GM15510 (cell line): Measurements from ENCODE around the gene DHRS4L2.
A peak's percentile ranks its signal among the peaks of the same experiment; 100 is the strongest.

Source experiments
- POLR2A ChIP-seq: IDR thresholded peaks from 3 replicates; pipeline ENCODE4 v1.6.1; 2011; ENCODE audit warnings: borderline replicate concordance; ENCODE audit not compliant: insufficient read length; ENCODE audit errors: extremely low read depth

DHRS4L2 gene

DNA sequence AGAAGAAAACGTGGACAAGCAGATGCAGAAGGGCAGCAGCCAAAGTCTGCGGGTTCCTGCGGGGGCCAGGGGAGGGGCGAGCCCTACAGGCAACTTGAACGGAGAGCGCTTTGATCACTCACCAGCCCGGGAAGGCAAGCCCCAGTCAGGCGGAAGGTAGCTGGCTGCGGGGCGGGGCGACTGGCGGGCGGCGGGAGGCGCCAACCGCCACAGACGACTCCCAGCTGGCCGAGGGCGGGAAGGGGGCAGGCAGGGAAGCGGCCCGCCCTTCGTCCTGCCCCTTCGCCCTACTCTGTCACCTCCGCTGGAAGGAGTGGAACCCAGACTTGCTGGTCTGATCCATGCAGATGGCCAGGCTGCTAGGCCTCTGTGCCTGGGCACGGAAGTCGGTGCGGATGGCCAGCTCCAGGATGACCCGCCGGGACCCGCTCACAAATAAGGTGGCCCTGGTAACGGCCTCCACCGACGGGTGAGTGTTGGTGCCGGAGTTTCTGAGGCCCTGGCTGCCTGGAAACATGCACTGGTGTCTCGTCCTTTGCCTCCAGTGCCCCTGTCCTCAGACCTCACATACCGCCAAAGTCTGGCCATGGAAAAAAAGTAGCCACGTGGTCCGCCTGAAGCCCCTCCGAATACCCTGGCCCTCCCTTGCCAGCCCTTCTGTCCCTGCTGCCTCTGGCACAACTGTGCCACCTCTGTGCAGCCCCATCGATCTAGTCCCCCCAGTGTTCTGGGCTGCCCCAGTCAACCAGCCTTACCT is at the start of gene DHRS4L2:
TSS of gene DHRS4L2 (plus strand) at position 323 of the 757 bp plus-strand sequence. CDS start at position 342, 19 bp downstream.
- peak; percentile 59 for TF ChIP-seq POLR2A

DNA sequence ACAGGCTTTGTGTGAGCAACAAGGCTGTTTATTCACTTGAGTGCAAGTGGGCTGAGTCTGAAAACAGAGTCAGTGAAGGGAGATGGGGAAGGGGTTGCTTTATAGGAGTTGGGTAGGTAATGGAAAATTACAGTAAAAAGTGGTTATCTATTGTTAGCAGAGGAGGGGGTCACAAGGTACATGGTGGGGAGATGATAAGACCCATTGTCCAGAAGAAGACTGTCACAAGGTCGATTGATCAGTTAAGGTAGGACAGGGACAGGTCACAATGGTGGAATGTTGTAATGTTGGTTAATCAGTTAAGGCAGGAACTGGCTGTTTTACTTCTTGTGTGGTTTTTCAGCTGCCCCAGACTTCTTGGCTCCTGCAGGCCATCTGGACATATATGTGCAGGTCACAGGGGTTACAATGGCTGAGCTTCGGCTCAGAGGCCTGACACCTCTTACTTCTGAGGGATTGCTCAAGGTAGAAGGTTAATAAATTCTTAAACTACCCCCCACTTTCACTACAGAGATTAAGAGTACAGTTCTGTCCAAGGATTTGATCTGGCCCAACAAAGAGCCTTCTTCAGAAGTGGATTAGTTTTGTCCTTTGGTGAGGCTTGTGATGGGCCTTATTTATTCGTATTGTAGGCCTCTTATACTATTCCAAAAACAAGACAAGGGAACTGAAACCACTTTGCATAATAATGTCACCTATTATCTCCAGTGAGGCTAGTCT is 49.0 kb upstream of the DHRS4L2 start:
- TF ChIP-seq POLR2A: no peak

DNA sequence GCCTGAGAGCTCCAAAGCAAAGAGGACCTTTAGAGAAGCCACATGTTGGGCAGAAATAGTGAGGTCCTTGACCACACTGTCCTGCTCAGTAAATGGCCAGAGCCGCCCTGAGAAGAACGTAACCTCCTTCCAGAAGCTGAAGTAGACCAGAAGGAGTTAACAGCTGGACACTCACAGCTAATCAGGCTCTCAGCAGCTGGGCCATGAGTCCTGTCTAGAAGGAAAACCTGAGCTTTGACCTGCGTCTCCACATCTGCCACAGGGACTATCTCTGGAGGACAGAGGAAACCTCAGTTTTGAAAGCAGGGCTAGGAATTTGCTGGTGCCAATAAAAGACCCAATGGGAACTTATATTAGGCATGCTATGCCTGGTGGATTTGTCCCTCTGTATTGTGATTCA is 47.5 kb upstream of the DHRS4L2 start:
- TF ChIP-seq POLR2A: no peak

DNA sequence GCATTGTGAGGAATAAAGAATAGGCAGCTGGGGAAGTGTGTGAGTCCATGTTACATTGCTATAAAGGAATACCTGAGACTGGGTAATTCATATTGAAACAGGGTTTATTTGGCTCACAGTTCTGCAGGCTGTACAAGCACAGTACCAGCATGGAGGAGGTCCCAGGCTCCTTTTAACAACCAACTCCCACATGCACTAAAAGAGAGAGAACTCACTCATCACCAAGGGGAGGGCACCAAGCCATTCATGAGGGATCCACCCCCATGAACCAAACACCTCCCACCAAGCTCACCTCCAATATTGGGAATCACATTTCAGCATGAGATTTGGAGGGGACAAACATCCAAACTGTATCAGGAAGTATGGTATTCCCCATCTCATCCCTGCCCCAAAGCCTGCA is 47.1 kb upstream of the DHRS4L2 start:
- no peak for TF ChIP-seq POLR2A

- no peak for TF ChIP-seq POLR2A
These were observed 46.1 kb upstream of the DHRS4L2 start for GRCh38 chr14:23942587-23942986.

- no peak for TF ChIP-seq POLR2A
These were observed 38.2 kb upstream of the DHRS4L2 start for GRCh38 chr14:23950411-23951135.

GRCh38 chr14:23951590-23952201 is 37.0 kb upstream of the DHRS4L2 start:
- no peak for TF ChIP-seq POLR2A

- peak; percentile 56 for TF ChIP-seq POLR2A
These were observed 35.1 kb upstream of the DHRS4L2 start, which contains the start of gene DHRS4 for GRCh38 chr14:23953464-23954278. Gene DHRS4 (plus strand): TSS chr14:23953770. CDS start chr14:23953789, 19 bp downstream.

DNA sequence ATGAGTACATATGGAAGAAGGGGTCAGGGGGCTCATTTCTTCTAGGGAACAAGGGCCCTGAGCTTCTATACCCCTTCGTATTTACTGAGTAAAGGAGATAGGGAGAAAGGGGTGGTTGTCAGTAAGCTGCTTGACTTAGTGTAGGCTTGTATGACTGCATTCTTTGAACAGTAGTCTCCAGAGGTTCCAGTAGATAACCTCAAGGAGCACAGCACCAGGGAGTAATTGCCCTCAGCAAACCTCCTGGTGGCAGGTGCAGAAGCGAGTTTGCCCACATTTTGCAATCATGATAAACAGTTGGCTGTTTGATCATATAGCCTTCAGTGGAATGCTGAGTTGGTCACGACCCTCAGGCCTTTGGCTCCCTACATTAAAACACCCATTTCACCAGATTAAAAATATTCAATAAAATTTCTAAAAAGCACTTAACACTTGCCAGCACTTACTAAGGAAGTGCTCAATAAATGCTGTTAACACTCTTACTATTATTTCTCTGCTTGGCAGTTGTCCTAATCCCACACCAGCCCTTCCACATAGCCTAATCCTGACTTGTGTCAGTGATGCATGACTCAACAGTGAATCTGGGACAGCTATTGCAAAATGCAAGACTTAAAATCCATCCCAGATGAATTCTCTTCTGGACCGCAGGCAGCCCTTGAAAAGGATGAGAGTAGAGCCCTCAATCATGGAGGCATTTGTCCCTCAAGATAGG is 3.7 kb upstream of the DHRS4L2 start:
- no peak for TF ChIP-seq POLR2A

- no peak for TF ChIP-seq POLR2A
These were observed 22.3 kb downstream of the DHRS4L2 start for GRCh38 chr14:24011051-24011450.

GRCh38 chr14:24013654-24014514 is 25.2 kb downstream of the DHRS4L2 start:
- no peak for TF ChIP-seq POLR2A

DNA sequence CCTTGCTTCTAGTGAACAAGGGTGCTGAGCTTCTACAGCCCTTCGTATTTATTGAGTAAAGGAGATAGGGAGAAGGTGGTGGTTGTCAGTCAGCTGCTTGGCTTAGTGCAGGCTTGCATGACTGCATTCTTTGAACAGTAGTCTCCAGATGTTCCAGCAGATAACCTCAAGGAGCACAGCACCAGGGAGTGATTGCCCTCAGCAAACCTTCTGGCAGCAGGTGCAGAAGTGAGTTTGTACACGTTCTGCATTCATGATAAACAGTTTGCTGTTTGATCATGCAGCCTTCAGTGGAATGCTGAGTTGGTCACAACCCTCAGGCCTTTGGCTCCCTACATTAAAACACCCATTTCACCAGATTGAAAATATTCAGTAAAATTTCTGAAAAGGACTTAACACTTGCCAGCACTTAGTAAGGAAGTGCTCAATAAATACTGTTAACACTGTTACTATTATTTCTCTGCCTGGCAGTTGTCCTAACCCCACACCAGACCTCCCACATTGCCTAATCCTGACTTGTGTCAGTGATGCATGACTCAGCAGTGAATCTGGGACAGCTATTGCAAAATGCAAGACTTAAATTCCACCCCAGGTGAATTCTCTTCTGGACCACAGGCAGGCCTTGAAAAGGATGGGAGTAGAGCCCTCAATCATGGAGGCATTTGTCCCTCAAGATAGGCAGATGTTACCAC is 44.1 kb downstream of the DHRS4L2 start:
- TF ChIP-seq POLR2A: no peak

DNA sequence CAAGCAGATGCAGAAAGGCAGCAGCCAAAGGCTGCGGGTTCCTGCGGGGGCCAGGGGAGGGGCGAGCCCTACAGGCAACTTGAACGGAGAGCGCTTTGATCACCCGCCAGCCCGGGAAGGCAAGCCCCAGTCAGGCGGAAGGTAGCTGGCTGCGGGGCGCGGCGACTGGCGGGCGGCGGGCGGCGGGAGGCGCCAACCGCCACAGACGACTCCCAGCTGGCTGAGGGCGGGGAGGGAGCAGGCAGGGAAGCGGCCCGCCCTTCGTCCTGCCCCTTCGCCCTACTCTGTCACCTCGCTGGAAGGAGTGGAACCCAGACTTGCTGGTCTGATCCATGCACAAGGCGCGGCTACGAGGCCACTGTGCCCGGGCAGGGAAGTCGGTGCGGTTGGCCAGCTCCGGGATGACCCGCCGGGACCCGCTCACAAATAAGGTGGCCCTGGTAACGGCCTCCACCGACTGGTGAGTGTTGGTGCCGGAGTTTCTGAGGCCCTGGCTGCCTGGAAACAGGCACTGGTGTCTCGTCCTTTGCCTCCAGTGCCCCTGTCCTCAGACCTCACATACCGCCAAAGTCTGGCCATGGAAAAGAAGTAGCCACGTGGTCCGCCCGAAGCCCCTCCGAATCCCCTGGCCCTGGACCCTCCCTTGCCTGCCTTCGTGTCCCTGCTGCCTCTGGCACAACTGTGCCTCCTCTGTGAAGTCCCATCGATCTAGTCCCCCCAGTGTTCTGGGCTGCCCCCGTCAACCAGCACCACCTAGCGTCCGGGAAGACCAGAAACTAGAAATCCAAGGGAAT is 47.6 kb downstream of the DHRS4L2 start:
- TF ChIP-seq POLR2A: peak; percentile 31
